ENCODE measurements around the gene RSPH10B.
"Not testable (repeated sequence)": the region's sequence is repeated elsewhere in the genome, so short reads cannot be mapped to it uniquely, and the experiment has no call there.

RSPH10B gene

DNA sequence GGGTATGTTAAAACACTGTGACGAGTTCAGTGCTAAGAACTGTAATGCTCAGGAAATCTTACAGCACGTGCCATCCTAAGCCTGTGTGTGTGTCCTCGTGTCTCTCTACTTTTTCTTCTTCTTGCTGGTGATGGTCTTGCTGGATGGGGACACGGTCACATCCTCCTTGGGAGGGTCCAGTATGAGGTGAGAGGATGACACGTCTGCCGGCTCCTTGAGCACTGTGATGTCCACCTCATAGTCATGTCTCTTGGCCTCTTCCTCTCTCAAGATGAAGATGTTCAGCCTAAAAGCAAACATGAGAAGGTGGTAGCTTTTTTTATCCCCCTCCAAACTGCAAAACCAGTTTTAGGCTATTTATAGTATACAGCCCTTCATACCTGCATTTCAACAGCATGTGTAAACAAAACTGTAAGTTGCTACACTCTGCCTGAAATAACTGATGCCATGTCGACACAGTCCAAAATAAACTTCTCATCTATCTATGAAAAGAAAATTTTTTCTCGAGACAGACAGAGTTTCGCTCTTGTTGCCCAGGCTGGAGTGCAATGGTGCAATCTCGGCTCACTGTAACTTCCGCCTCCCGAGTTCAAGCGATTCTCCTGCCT is 44.1 kb downstream of the RSPH10B start:
- DNase-seq (ENCODE audit: low spot score): not testable (repeated sequence)

DNA sequence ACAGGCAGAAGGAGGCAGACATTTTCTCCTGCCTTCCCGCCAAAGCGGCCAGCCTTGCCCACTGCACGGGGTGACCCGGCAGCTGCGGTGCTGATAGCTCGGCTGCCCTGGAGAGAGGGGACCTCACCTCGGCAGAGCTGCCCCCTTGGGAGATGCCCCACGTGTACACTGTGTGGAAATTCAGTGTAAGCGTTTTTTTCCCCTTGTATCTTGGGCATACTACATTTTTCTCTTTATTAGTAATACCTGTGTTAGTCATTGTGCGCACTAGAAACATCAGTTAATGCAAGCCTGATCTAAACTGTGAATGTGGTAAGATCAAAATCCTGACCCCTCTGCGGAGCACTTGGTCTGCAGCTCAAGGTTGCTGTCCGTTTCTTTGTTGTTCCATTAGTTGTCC is 45.9 kb downstream of the RSPH10B start:
- not testable (repeated sequence) for DNase-seq (ENCODE audit: low spot score)

DNA sequence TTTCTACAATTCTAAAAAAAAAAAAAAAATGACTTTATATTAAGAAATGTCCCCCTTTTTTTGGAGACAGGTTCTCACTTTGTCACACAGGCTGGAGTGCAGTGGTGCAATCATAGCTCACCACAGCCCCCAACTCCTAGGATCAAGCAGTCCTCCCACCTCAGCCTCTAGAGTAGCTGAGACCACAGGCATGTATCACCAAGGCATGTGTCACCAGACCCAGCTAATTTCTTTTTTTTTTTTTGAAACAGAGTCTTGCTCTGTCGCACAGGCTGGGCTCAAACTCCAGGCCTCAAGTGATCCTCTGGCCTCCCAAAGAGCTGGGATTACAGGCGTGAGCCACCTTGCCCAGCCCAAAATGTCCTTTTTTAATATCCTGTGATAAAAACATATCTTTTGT is 46.3 kb downstream of the RSPH10B start:
- not testable (repeated sequence) for DNase-seq (ENCODE audit: low spot score)

DNA sequence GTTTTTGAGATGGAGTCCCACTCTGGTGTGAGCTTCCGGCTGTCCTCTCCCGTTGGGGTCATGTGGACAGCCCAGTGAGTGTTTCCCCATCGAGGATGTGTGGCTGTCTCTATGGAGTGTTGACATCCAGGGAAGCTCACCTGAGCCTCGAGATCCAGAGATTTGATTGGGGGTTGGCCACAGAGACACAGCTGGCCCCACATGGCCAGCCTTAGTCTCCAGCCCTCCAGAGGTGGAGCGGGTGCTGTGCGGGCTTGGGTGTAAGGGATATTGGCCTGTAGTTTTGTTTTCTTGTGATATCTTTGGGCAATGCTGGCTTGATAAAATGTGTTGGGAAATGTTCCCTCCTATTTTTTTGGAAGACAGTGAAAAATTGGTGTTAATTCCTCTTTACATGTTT is 54.0 kb downstream of the RSPH10B start:
- DNase-seq (ENCODE audit: low spot score): not testable (repeated sequence)

DNA sequence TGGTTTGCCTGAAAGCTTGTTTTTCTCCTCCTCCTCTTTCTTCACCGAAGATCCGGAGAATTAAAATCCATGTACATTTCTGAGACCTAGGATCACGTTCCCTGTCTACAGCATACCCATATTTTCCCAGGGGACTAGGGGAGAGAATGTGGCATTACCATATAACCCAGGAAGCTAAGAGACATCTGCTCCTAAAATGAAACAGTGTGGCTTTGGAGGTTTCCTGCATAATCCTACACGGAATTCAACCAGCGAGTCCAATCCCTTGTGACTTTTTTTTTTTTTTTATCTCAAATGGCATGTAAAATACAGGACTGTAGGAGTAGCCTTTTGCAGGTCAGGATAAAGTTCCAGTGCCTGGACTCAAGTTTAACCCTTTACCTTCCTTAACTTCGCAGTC is 61.7 kb downstream of the RSPH10B start:
- not testable (repeated sequence) for DNase-seq (ENCODE audit: low spot score)

DNA sequence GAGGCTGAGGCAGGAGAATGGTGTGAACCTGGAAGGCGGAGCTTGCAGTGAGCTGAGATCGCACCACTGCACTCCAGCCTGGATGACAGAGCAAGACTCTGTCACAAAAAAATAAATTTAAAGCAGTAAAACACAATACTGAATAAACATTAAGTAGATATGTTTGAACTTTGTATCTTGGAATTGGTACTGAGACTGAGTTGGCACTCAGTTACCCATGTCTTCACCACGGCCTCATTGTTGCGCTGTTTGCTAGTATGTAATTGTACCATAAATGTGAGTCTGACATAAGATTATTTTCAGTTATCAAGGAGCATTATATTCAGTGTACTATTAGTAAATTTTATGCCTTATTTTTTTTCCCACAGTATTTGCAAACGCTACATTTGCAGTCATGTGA is 65.8 kb downstream of the RSPH10B start:
- DNase-seq (ENCODE audit: low spot score): not testable (repeated sequence)

DNA sequence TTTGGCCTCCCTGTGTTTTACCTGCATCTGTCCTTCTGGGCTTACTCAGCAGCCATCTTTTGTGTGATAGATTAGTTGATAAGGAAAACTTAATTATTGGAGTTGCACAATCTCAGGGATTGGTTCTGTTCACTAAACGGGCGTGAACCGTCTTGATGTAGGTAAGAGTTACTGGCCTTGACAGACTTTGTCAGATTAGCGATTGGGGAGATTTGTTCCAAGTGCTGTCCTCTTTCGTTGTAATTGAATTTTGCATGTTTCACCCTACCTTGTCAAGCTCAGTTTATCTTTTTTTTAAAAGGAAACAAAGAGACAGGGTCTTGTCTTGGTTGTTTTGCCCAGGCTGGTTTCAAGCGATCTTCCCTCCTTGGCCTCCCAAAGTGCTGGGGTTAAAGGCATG is 67.5 kb downstream of the RSPH10B start:
- DNase-seq (ENCODE audit: low spot score): not testable (repeated sequence)

DNA sequence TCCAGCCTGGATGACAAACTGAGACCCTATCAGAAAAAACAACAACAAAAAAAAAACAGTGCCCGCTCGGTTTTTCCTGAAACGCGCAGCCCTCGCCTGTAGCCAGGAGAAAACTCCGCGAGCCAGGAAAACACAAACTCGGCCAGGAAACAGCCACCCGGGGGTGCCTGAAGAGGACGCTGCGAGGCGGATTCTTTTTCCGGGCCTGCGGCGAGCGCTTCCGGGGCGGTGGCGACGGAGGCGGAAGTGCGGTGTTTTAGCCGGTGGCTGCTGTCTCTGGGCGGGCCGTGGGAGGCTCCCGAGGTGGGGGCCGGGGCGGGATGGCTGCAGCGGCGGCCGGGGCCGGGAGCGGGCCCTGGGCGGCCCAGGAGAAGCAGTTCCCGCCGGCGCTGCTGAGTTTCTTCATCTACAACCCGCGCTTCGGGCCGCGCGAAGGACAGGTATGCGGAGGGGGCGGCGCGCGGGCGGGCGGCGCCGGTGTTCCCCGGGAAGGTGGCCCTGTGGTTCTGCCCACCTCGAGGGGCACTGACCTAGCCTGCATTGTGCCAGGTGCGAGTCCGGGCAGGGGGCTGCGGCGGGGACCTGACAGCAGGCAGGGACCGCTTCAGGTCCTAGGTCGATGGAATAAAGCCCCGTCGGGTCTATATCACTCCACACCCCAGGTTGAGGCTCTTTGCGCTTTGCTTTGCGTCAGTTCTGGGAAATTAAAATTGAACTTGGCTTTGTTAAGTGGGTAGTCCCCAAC is 71.8 kb downstream of the RSPH10B start, which contains the start of gene CCZ1:
TSS of gene CCZ1 (plus strand) at position 254 of the 745 bp plus-strand sequence. CDS start at position 321, 67 bp downstream.
- peak; percentile 27 for DNase-seq (ENCODE audit: low spot score)

DNA sequence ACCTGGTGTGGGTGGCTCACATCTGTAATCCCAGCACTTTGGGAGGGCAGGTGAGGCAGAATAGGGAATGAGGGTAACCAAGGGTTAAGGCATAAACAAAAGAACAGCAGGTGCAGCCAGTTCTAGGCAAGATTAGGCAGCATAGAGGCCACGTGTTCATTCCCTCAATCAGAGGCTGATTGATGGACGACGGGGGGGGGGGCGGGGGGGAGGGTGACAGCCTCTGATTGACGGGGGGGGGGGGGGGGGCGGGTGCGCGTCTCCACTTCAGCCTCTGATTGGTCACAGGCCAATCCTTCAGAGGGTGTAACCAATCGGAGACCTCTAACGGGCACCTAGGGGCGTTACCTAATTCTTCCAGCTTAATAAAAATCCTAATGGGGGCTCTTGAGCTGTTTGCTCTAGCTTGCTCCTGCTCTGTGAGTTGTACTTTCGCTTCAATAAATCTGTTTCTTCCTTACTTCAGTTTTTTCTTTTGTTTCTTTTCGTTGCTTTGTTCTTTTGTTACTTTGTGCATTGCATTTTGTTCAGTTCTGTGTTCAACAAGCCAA is 73.0 kb downstream of the RSPH10B start:
- DNase-seq (ENCODE audit: low spot score): not testable (repeated sequence)

DNA sequence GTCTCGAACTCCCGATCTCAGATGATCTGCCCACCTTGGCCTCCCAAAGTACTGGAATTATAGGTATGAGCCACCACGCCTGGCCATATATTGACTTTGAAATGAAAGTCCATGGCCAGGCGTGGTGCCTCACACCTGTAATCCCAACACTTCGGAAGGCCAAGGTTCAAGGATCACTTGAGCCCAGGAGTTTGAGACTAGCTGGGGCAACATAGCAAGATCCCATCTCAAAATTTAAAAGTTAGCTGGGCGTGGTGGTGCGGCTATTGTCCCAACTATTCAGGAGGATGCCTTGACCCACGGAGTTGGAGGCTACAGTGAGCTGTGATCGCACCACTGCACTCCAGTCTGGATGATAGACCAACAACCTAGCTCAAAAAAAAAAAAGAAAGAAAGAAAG is 78.0 kb downstream of the RSPH10B start:
- no peak for DNase-seq (ENCODE audit: low spot score)

DNA sequence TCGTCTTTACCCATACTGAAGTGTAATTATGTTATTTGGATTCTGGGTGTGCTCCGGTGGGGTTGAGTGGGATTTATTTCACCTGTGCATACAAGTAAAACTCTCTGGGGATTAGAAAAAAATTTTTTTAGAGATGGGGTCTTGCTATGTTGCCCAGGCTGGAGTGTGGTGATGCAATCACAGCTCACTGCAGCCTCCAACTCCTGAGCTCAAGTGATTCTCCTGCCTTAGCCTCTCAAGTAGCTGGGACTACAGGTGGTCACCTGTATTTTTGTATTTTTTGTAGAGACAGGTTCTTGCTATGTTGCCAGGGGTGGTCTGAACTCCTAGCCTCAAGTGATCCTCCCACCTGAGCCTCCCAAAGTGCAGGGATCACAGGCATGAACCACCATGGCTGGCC is 80.2 kb downstream of the RSPH10B start:
- not testable (repeated sequence) for DNase-seq (ENCODE audit: low spot score)

DNA sequence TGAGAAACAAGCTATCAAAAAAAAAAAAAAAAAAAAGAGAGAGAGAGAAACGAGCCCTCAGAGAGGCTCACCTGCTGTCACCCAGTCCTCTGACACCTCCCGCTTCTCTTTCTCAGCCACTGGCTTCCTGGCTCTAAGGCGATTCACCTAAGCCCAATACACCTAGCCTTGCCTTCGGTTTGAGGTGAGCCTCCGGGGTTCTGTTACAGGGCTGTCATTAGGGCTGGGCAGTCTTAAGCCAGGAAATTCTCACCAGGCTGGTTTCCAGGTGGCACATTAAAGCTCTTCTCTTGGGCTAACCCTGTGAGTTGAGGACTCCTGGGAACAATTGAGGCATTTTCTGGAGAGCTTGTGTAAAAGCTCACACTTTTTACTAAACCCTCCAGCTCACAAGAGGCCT is 82.5 kb downstream of the RSPH10B start:
- not testable (repeated sequence) for DNase-seq (ENCODE audit: low spot score)

DNA sequence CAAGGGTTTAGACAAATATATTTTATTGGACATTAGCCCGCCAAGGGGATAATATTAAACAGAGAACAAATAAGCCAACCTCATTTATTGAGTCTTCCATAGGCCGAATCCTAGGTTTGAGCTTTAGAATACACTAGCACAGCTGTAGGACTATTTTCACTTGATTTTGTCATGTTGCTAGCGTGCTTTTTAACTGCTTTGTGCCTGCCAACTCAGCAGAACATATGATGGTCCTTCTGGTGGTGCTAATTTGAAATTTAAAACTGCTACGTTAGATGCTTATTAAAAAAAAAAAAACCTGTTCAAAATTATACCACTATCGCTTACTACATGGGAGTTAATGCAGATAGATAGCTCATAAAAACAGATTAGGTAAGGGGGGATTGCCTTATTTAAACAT is 86.1 kb downstream of the RSPH10B start:
- not testable (repeated sequence) for DNase-seq (ENCODE audit: low spot score)

DNA sequence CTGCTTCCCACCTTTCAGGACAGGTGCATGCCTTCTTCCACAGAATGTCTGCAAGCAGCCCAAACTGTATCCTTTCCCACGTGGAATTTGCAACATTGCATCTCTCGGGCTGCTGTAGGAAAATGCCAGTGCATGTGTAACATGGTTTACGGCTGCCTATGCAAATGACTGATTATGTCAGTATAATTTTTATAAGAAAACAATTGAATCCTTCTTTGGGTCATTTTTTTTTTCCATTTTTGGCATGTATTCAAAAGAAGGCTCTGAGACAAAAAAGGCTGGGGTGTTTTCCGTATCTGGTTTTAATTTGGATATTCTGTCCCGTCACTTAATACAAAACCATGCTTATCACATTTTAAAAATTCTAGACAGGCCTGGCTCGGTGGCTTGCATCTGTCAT is 90.4 kb downstream of the RSPH10B start:
- DNase-seq (ENCODE audit: low spot score): not testable (repeated sequence)

DNA sequence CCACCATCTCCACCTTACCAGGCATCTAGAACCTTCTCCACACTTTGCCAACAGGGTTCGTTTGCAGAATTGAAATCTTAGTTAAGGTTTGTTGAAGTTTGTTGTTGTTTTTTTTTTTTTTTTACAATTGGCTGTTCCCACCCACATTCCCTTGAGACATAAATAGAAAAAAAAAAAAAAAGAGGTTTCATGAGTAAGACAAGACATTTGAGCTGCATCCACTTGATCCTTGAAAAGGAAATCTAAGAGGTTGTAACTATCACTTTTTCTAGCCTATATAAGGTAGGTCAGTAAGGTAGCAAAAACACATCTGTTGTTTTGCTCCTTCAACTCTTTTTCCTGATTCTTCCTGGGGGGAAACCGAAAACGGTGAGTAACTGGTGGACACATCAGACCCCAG is 90.9 kb downstream of the RSPH10B start:
- DNase-seq (ENCODE audit: low spot score): not testable (repeated sequence)

All from CD4-positive, alpha-beta T cell treated with Interleukin-6 at 100 ng/mL for 8 hours (primary cell).